ENCODE data around the gene KRT39. TPM values are rescaled to one million over a fixed set of nuclear protein-coding genes. Genes with fewer than 3 reads are reported as not detected.
"Not testable (repeated sequence)": the region's sequence is repeated elsewhere in the genome, so short reads cannot be mapped to it uniquely, and the experiment has no call there.

KRT39 gene
- total RNA-seq, 4 donors from 2014 or later = not detected

GRCh38 chr17:40926341-40926740 is 40.4 kb downstream of the KRT39 start:
- WGBS, 2 donors (ENCODE audit: low coverage in 1 of 2) = 48 to 76% methylated on average over 3 to 8 of the region's 8 CpGs
- H3K4me3 ChIP-seq = no peak overlapping the region
- peaks cover 0 to 10% (median 4%) of the 10 kb centered on the region in 3 donors for H3K4me1 ChIP-seq
- no peaks in the 10 kb centered on the region for H3K9me3 ChIP-seq
- TF ChIP-seq POLR2AphosphoS5 (IDR thresholded peaks at IDR 0.05) = no peak
- TF ChIP-seq POLR2A (IDR thresholded peaks at IDR 0.05) = no peak
- H3K36me3 ChIP-seq = no peaks in the 10 kb centered on the region
- no peak overlapping the region for H3K27ac ChIP-seq
- ATAC-seq = no peak
- H3K27me3 ChIP-seq = peaks cover 7% of the 10 kb centered on the region

DNA sequence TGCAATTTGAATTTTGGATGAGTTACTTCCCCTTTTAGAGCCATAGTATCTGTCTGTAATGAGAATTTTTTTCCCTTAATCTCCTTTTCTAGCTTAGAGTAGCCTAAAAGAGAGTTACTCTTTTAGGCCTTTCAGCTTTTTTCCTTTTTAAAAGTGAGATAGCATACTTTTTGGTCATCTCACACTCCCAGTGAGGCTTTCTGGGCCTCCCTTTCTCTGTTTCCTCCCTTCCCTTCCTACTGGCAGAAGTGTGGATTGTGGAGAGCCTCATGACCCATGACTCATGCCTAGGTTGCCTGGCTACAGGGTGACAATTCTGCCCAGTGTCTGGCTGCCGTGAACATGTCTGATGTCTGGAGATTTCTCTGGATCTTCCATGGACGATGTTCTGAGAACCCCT is 44.5 kb downstream of the KRT39 start:
- 33% methylated on average over 1 of the region's 2 CpGs; no CpG with 5 or more reads in 1 of the 2 donors for WGBS, 2 donors (ENCODE audit: low coverage in 1 of 2)
- peak overlapping the region in 2 of 4 donors; percentile 48 to 57 for H3K27ac ChIP-seq
- no peak overlapping the region for H3K4me3 ChIP-seq
- peaks cover 0 to 10% (median 4%) of the 10 kb centered on the region in 3 donors for H3K4me1 ChIP-seq
- H3K27me3 ChIP-seq = peaks cover 7% of the 10 kb centered on the region
- ATAC-seq = peak; percentile 79
- H3K9me3 ChIP-seq = no peaks in the 10 kb centered on the region
- TF ChIP-seq POLR2AphosphoS5 (IDR thresholded peaks at IDR 0.05) = no peak
- TF ChIP-seq EP300 (IDR thresholded peaks at IDR 0.05) = no peak
- TF ChIP-seq CTCF (IDR thresholded peaks at IDR 0.05) = no peak
- TF ChIP-seq POLR2A (IDR thresholded peaks at IDR 0.05) = no peak
- no peaks in the 10 kb centered on the region for H3K36me3 ChIP-seq

GRCh38 chr17:40921026-40921425 is 45.7 kb downstream of the KRT39 start:
- Histone ChIP-seq H3K4me1 (peaks cover 0 to 10% (median 4%) of the 10 kb centered on the region in 3 donors), H3K36me3 (no peaks in the 10 kb centered on the region), H3K9me3 (no peaks in the 10 kb centered on the region), H3K4me3 (no peak overlapping the region), H3K27ac (no peak overlapping the region), H3K27me3 (no peaks in the 10 kb centered on the region)
- TF ChIP-seq EP300 (IDR thresholded peaks at IDR 0.05) = no peak
- WGBS, 2 donors (ENCODE audit: low coverage in 1 of 2) = 71 to 88% methylated on average over 2 of the region's 2 CpGs
- ATAC-seq = no peak

DNA sequence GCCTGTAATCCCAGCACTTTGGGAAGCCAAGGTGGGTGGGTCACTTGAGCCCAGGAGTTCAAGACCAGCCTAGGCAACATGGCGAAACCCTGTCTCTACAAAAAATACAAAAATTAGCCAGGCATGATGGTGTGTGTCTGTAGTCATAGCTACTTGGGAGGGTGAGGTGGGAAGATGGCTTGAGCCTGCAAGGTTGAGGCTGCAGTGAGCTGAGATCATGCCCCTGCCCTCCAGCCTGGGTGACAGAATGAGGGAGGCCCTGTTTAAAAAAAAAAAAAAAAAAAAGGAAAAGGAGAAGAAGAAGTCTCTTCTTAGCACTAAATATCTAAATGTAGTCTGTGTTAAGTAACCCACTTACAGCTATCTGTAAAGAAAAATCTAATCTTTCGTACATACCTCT is 49.6 kb downstream of the KRT39 start:
- WGBS, 2 donors (ENCODE audit: low coverage in 1 of 2) = 89 to 100% methylated on average over 1 to 2 of the region's 2 CpGs
- not testable (repeated sequence) for H3K27ac ChIP-seq

GRCh38 chr17:40916366-40916765 is 50.4 kb downstream of the KRT39 start:
- no peaks in the 10 kb centered on the region for H3K9me3 ChIP-seq
- TF ChIP-seq POLR2A (IDR thresholded peaks at IDR 0.05) = no peak
- no peak for TF ChIP-seq POLR2AphosphoS5 (IDR thresholded peaks at IDR 0.05)
- TF ChIP-seq EP300 (IDR thresholded peaks at IDR 0.05) = no peak
- ATAC-seq = no peak

More for the DNA sequence above, 49.6 kb downstream of the KRT39 start:
- not testable (repeated sequence) for H3K4me1 ChIP-seq, ATAC-seq, H3K9me3 ChIP-seq, H3K4me3 ChIP-seq, H3K27me3 ChIP-seq, H3K36me3 ChIP-seq

GRCh38 chr17:40915721-40916256 is 51.0 kb downstream of the KRT39 start:
- WGBS, 2 donors (ENCODE audit: low coverage in 1 of 2) = 0 to 61% methylated on average over 1 to 2 of the region's 2 CpGs
- ATAC-seq = no peak
- no peak overlapping the region for H3K27ac ChIP-seq

More at GRCh38 chr17:40916366-40916765, 50.4 kb downstream of the KRT39 start:
- 25 to 88% methylated on average over 1 of the region's 1 CpG for WGBS, 2 donors (ENCODE audit: low coverage in 1 of 2)
- Histone ChIP-seq H3K27ac (no peak overlapping the region), H3K4me3 (no peak overlapping the region), H3K27me3 (no peaks in the 10 kb centered on the region), H3K4me1 (no peaks in the 10 kb centered on the region), H3K36me3 (no peaks in the 10 kb centered on the region)

More at GRCh38 chr17:40915721-40916256, 51.0 kb downstream of the KRT39 start:
- Histone ChIP-seq H3K4me3 (no peak overlapping the region), H3K9me3 (no peaks in the 10 kb centered on the region), H3K27me3 (no peaks in the 10 kb centered on the region), H3K4me1 (peaks cover 0 to 4% (median 0%) of the 10 kb centered on the region in 3 donors), H3K36me3 (no peaks in the 10 kb centered on the region)
- no peak for TF ChIP-seq POLR2AphosphoS5 (IDR thresholded peaks at IDR 0.05)
- TF ChIP-seq CTCF (IDR thresholded peaks at IDR 0.05) = no peak
- no peak for TF ChIP-seq POLR2A (IDR thresholded peaks at IDR 0.05)
- TF ChIP-seq EP300 (IDR thresholded peaks at IDR 0.05) = no peak
